A549 (cell line): ENCODE measurements around the gene ELOVL6. TPM values are rescaled to one million over a fixed set of nuclear protein-coding genes. Genes with fewer than 3 reads are reported as not detected.

Source experiments
- ATAC-seq, 2 experiments: fragments of 200-7000 bp in 1 of 2; fragments of >200 bp in 1 of 2; cut with Nextera tagmentation in 1 of 2; cut with Tn5 transposase in 1 of 2; 3 replicates each; pipeline versions ENCODE4 v1.8.0 to v1.9.1; 2018 to 2020; ENCODE audit warnings: mild to moderate bottlenecking in 1 of 2, moderate library complexity in 1 of 2
- CTCF ChIA-PET: fragments of 300-600 bp; sonication (Branson Sonifier 250); formaldehyde crosslinking; extraction: SDS; loops from one replicate; lab custom pipeline; 2021; ENCODE audit warnings: antibody characterized with exemption, inconsistent platforms; lab: Yijun Ruan, JAX
- POLR2A ChIA-PET: fragments of 350-600 bp; formaldehyde crosslinking; extraction: SDS; loops from one replicate; lab custom pipeline; 2021; ENCODE audit warnings: antibody characterized with exemption, inconsistent platforms; lab: Yijun Ruan, JAX
- DNase-seq, 2 experiments: peaks; one replicate each; pipeline versions ENCODE4 v3.0.0 to v3.0.0-alpha.2; 2011 to 2016; ENCODE audit warnings: low read depth in 1 of 2, low spot score in 1 of 2
- FAIRE-seq: peaks from 2 replicates; lab custom pipeline; 2011; peaks lifted over from hg19 to GRCh38; lab: Jason Lieb, UNC
- H3K27ac ChIP-seq, 2 experiments: fragments of >200 bp; sonication (Bioruptor Twin); formaldehyde crosslinking; 3 replicates each; pipeline ENCODE4 v1.5.1; 2016 to 2017
- H3K4me1 ChIP-seq: fragments of >200 bp; sonication (Bioruptor Twin); formaldehyde crosslinking; 3 replicates; pipeline ENCODE4 v1.6.1; 2016
- H3K4me2 ChIP-seq: fragments of >200 bp; sonication (Bioruptor Twin); formaldehyde crosslinking; 3 replicates; pipeline ENCODE4 v1.6.1; 2016
- H3K4me3 ChIP-seq: fragments of >200 bp; sonication (Bioruptor Twin); formaldehyde crosslinking; 3 replicates; pipeline ENCODE4 v1.5.1; 2016
- H3K9me3 ChIP-seq: fragments of >200 bp; sonication (Bioruptor Twin); formaldehyde crosslinking; 3 replicates; pipeline ENCODE4 v1.6.1; 2016
- BHLHE40 ChIP-seq: IDR thresholded peaks from 2 replicates; pipeline ENCODE4 v1.6.1; 2012; ENCODE audit warnings: low read depth, low read length, inconsistent platforms
- CBX2 ChIP-seq: fragments of 200-600 bp; sonication (generic); IDR thresholded peaks from 2 replicates; pipeline ENCODE4 v1.6.1; 2016; ENCODE audit warnings: low read depth, mild to moderate bottlenecking, borderline replicate concordance
- CHD2 ChIP-seq: fragments of 150-350 bp; IDR thresholded peaks from 2 replicates; pipeline ENCODE4 v1.6.1; 2014; ENCODE audit warnings: low read length; ENCODE audit not compliant: partially characterized antibody
- CHD4 ChIP-seq: fragments of 200-600 bp; sonication (generic); IDR thresholded peaks from 2 replicates; pipeline ENCODE4 v1.6.1; 2016; ENCODE audit warnings: antibody characterized with exemption, mild to moderate bottlenecking, borderline replicate concordance
- EP300 ChIP-seq, 2 experiments: fragments of >200 bp; sonication (Bioruptor Twin); formaldehyde crosslinking; IDR thresholded peaks; 2 replicates in 1 of 2; 3 replicates in 1 of 2; pipeline ENCODE4 v1.6.1; 2016 to 2017
- FOSB ChIP-seq: fragments of 250-450 bp; sonication (Bioruptor Pico); IDR thresholded peaks from 2 replicates; pipeline ENCODE4 v1.5.0; 2020; ENCODE audit warnings: mild to moderate bottlenecking, moderate library complexity
- FOSL2 ChIP-seq, 2 experiments: fragments of 450-650 bp in 1 of 2; fragments of >200 bp in 1 of 2; sonication (Bioruptor Twin) in 1 of 2; formaldehyde crosslinking; IDR thresholded peaks; 2 replicates each; pipeline versions ENCODE4 v1.5.0 to v1.6.1; 2016 to 2020; ENCODE audit warnings: mild to moderate bottlenecking in 1 of 2, moderate library complexity in 1 of 2
- HOXB5 ChIP-seq: fragments of 250-450 bp; sonication (Bioruptor Pico); IDR thresholded peaks from 2 replicates; pipeline ENCODE4 v1.5.0; 2020; ENCODE audit warnings: mild to moderate bottlenecking, moderate library complexity
- JUNB ChIP-seq: fragments of >200 bp; sonication (Bioruptor Twin); formaldehyde crosslinking; IDR thresholded peaks from 2 replicates; pipeline ENCODE4 v1.6.1; 2016
- MYC ChIP-seq: IDR thresholded peaks from 2 replicates; pipeline ENCODE4 v1.6.1; 2012; ENCODE audit warnings: mild to moderate bottlenecking, inconsistent platforms, low read length, improper control_type of control experiment, borderline replicate concordance
- NFE2L2 ChIP-seq: fragments of 150-350 bp; conservative IDR thresholded peaks from 2 replicates; pipeline ENCODE4 v1.6.1; 2014; ENCODE audit warnings: low read length
- NPAS2 ChIP-seq: fragments of 250-450 bp; sonication (Bioruptor Pico); IDR thresholded peaks from 2 replicates; pipeline ENCODE4 v1.8.0; 2022; ENCODE audit warnings: mild to moderate bottlenecking, moderate library complexity, borderline replicate concordance
- PHF8 ChIP-seq: fragments of 200-600 bp; sonication (generic); IDR thresholded peaks from 2 replicates; pipeline ENCODE4 v1.6.1; 2016; ENCODE audit warnings: low read depth, mild to moderate bottlenecking, antibody characterized with exemption, moderate library complexity, borderline replicate concordance
- POLR2A ChIP-seq: IDR thresholded peaks from 2 replicates; pipeline ENCODE4 v1.6.1; 2012; ENCODE audit warnings: mild to moderate bottlenecking, low read length
- POLR2AphosphoS2 ChIP-seq: conservative IDR thresholded peaks from 2 replicates; pipeline ENCODE4 v1.6.1; 2012; ENCODE audit warnings: low read length, improper control_type of control experiment, inconsistent platforms
- RARB ChIP-seq: fragments of 250-450 bp; sonication (Bioruptor Pico); IDR thresholded peaks from 2 replicates; pipeline ENCODE4 v1.8.0; 2021; ENCODE audit warnings: mild to moderate bottlenecking, moderate library complexity
- RFX5 ChIP-seq: fragments of 450-650 bp; IDR thresholded peaks from 2 replicates; pipeline ENCODE4 v1.7.1; 2014; ENCODE audit warnings: antibody characterized with exemption, mild to moderate bottlenecking, moderate library complexity
- RNF2 ChIP-seq: fragments of 200-600 bp; sonication (generic); IDR thresholded peaks from 2 replicates; pipeline ENCODE4 v1.6.1; 2016; ENCODE audit warnings: low read depth, mild to moderate bottlenecking, antibody characterized with exemption, moderate library complexity, borderline replicate concordance
- TFCP2L1 ChIP-seq: fragments of 250-450 bp; sonication (Bioruptor Pico); IDR thresholded peaks from 2 replicates; pipeline ENCODE4 v1.5.0; 2021; ENCODE audit warnings: mild to moderate bottlenecking
- TP53 ChIP-seq: fragments of 250-450 bp; sonication (Bioruptor Pico); IDR thresholded peaks from 2 replicates; pipeline ENCODE4 v1.5.0; 2021; ENCODE audit warnings: mild to moderate bottlenecking, moderate library complexity
- ZC3H11A ChIP-seq: fragments of 450-650 bp; IDR thresholded peaks from 2 replicates; pipeline ENCODE4 v1.6.1; 2014; ENCODE audit warnings: antibody characterized with exemption, mild to moderate bottlenecking
- ZFP36 ChIP-seq: fragments of 450-650 bp; IDR thresholded peaks from 2 replicates; pipeline ENCODE4 v1.6.1; 2014; ENCODE audit warnings: borderline replicate concordance; ENCODE audit not compliant: partially characterized antibody
- WGBS: methylation state at CpG from one replicate; pipeline ENCODE4 v1.1.6; 2017; ENCODE audit errors: missing lambda C conversion rate; 5-methylcytosine and 5-hydroxymethylcytosine counted together
- polyA plus RNA-seq, 4 experiments: library from polyadenylated mRNA; depleted of rRNA in 3 of 4; stranded (reverse); fragments of >200 nt; fragmentation: RNase III in 1 of 4; extraction: RNeasy Plus Mini Kit Qiagen cat#74134 plus additional on column Dnase treatment in 1 of 4; gene quantifications; 2 replicates in 3 of 4; 3 replicates in 1 of 4; pipeline ENCODE4 v1.2.3, GENCODE V29; 2011 to 2017
- TF ChIP-seq, protein P1 (sequence below): fragments of 250-450 bp; sonication (Bioruptor Pico); IDR thresholded peaks from 2 replicates; pipeline ENCODE4 v1.5.0; 2020; ENCODE audit warnings: low read depth, mild to moderate bottlenecking, moderate library complexity
- TF ChIP-seq, protein P2 (sequence below): fragments of >200 bp; sonication (Bioruptor Twin); formaldehyde crosslinking; IDR thresholded peaks from 3 replicates; pipeline ENCODE4 v1.5.1; 2016

Gene ELOVL6
- polyA plus RNA-seq, 2 of the 4 experiments (the other 2 are of a cell fraction) = 22.0 to 26.8 TPM

DNA sequence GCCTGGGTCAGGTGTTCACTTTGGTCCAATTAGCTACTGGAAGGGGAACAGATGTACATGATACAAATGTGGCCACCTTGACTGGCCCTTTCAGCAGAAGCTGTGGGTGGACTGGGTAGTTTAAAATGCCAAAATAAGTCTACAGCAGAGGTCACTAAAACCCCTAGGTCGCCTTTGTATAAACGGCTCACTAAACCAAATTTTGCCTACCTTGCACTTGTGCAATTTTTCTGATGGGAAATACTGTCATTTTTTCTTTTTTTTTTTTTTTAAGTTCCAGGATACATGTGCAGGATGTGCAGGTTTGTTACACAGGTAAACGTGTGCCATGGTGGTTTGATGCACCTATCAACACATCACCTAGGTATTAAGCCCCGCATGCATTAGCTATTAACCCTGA, 176.0 kb downstream of the ELOVL6 start:
- Histone ChIP-seq H3K27ac (no peak overlapping the region), H3K4me3 (no peak overlapping the region), H3K4me2 (no peak overlapping the region), H3K4me1 (0 out of 3 replicates have a peak, but pooled peaks cover 8% of the 10 kb centered on the region), H3K9me3 (no peaks in the 10 kb centered on the region)
- DNase-seq (no peak), FAIRE-seq (no peak), ATAC-seq (no peak)
- CTCF ChIA-PET = interaction anchor here (0.8 kb wide), 2 partner anchors 72 to 74 kb away, joined by 3 read pairs; no protein-coding TSS in a partner anchor
- 73% methylated on average over 4 of the region's 4 CpGs for WGBS
- no peak for TF ChIP-seq CHD4
- no peak for TF ChIP-seq POLR2A
- TF ChIP-seq TP53 (CRISPR knock-in tag) = no peak
- POLR2A ChIA-PET = no interaction called here

DNA sequence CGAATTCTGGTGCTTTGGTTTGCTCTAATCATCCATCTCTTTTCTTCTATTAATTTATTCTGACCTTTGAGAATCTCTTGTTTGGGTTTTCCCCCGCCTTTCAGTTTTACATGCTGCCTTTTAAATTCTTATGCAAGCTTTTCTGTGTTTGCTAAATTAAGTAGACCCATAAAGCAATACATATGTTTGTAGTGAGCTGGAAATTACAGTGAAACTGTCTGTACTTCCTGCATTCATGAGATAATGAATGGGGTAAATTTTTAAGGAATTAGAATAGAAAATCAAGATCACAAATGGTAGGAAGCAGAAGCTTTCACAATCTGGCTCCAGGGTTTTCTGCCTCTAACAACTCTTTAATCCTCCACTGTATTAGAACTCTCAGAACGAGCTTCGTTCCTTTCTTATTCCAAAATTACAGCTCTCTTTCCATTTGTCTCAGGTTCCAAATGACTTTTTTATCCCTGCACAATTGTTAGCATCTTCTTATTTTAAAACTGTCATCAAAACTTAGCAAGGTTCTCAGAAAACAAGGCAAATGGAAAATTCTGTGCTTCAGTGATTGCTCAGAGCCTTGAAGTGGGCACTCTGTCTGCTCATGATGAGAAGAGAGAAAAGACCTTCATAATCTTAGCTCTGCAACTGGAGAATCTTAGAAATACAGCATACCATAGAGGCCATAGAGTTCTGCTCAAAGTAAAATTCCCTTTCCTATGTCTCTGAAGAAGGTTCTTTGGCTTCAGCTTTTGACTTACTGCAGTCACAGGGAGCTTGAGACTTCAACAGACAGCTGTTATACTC, 177.6 kb downstream of the ELOVL6 start:
- Histone ChIP-seq H3K4me3 (no peak overlapping the region), H3K9me3 (no peaks in the 10 kb centered on the region), H3K4me2 (no peak overlapping the region), H3K4me1 (0 out of 3 replicates have a peak, but pooled peaks cover 8% of the 10 kb centered on the region), H3K27ac (no peak overlapping the region)
- DNase-seq = no peak
- ATAC-seq = no peak
- 65% methylated on average over 4 of the region's 4 CpGs for WGBS
- CTCF ChIA-PET = interaction anchor here (0.6 to 1.6 kb wide), 4 partner anchors 15 to 1833 kb away, joined by 3 to 7 read pairs (median 3); no protein-coding TSS in a partner anchor
- FAIRE-seq = no peak
- TF ChIP-seq TFCP2L1 (CRISPR knock-in tag) (no peak), PHF8 (no peak), RNF2 (no peak), MYC (no peak), CBX2 (no peak), FOSB (no peak), BHLHE40 (no peak), ZC3H11A (no peak), POLR2AphosphoS2 (no peak), FOSL2 (IDR thresholded peaks at IDR 0.05) (no peak), FOSL2 (CRISPR knock-in tag; IDR thresholded peaks at IDR 0.05) (no peak), JUNB (no peak), NPAS2 (CRISPR knock-in tag) (no peak), CHD2 (no peak), ZFP36 (no peak), HOXB5 (CRISPR knock-in tag) (no peak), RFX5 (no peak), NFE2L2 (no peak), EP300 (IDR thresholded peaks at IDR 0.05) (no peak)
- TF ChIP-seq, protein P1, sequence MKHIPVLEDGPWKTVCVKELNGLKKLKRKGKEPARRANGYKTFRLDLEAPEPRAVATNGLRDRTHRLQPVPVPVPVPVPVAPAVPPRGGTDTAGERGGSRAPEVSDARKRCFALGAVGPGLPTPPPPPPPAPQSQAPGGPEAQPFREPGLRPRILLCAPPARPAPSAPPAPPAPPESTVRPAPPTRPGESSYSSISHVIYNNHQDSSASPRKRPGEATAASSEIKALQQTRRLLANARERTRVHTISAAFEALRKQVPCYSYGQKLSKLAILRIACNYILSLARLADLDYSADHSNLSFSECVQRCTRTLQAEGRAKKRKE (CRISPR knock-in tag) = no peak
- TF ChIP-seq, all 56 proteins: peak for 0
- POLR2A ChIA-PET = no interaction called here

DNA sequence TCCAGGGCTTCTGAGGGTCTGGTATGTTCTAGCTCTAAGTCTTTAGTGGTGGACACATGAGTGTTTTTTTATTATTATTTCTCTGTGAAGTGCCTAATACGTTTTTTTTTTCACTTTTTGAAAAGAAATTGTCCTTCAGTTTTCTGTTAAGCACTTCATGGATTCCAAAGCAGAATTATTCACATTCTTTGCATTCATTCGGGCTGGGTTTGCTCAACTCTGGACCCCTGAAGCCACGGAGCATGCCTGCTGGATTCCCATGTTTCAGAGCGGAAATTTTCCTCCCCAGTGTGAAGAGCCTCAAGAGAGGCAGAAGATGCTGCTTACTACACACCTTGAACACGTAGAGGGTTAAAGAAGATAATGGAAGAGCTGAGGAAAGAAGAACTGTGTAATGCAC, 178.3 kb downstream of the ELOVL6 start:
- Histone ChIP-seq H3K4me1 (0 out of 3 replicates have a peak, but pooled peaks cover 8% of the 10 kb centered on the region), H3K27ac (no peak overlapping the region), H3K4me2 (peak overlapping the region; percentile 46), H3K4me3 (no peak overlapping the region), H3K9me3 (no peaks in the 10 kb centered on the region)
- WGBS = 36% methylated on average over 5 of the region's 5 CpGs
- DNase-seq (no peak), FAIRE-seq (no peak), ATAC-seq (no peak)
- TF ChIP-seq, protein P1 (CRISPR knock-in tag) = no peak
- no peak for TF ChIP-seq BHLHE40
- no peak for TF ChIP-seq FOSL2 (IDR thresholded peaks at IDR 0.05)
- no peak for TF ChIP-seq FOSL2 (CRISPR knock-in tag; IDR thresholded peaks at IDR 0.05)
- no peak for TF ChIP-seq RARB
- TF ChIP-seq, protein P2, sequence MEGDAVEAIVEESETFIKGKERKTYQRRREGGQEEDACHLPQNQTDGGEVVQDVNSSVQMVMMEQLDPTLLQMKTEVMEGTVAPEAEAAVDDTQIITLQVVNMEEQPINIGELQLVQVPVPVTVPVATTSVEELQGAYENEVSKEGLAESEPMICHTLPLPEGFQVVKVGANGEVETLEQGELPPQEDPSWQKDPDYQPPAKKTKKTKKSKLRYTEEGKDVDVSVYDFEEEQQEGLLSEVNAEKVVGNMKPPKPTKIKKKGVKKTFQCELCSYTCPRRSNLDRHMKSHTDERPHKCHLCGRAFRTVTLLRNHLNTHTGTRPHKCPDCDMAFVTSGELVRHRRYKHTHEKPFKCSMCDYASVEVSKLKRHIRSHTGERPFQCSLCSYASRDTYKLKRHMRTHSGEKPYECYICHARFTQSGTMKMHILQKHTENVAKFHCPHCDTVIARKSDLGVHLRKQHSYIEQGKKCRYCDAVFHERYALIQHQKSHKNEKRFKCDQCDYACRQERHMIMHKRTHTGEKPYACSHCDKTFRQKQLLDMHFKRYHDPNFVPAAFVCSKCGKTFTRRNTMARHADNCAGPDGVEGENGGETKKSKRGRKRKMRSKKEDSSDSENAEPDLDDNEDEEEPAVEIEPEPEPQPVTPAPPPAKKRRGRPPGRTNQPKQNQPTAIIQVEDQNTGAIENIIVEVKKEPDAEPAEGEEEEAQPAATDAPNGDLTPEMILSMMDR = no peak
- TF ChIP-seq CHD4 = no peak
- CTCF ChIA-PET = interaction anchor here (0.8 to 1.6 kb wide), 2 partner anchors 14 to 43 kb away, joined by 3 to 7 read pairs; no protein-coding TSS in a partner anchor
- POLR2A ChIA-PET = no interaction called here
